Measurements from ENCODE around the gene LCN15.

DNA sequence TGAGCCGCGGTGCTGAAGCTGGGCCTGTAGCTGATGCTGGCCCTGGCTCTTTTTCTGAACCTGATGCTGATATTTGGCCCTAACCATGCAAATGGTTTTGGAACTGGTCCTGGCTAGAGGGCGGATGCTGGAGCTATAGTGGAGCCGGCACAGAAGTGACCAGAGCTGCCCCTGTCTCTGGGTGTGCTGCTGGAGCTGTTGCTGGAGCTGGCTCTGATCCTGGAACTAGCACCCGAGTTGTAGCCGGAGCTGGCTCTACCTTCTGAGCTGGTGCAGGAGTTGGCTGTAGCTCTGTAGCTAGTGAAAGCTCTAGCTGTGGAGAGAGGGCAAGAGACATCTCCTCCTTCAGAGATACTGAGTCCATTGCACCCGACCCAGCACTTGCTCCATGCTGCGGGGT lies 34.4 kb downstream of the LCN15 start:
- TF ChIP-seq, protein P1, sequence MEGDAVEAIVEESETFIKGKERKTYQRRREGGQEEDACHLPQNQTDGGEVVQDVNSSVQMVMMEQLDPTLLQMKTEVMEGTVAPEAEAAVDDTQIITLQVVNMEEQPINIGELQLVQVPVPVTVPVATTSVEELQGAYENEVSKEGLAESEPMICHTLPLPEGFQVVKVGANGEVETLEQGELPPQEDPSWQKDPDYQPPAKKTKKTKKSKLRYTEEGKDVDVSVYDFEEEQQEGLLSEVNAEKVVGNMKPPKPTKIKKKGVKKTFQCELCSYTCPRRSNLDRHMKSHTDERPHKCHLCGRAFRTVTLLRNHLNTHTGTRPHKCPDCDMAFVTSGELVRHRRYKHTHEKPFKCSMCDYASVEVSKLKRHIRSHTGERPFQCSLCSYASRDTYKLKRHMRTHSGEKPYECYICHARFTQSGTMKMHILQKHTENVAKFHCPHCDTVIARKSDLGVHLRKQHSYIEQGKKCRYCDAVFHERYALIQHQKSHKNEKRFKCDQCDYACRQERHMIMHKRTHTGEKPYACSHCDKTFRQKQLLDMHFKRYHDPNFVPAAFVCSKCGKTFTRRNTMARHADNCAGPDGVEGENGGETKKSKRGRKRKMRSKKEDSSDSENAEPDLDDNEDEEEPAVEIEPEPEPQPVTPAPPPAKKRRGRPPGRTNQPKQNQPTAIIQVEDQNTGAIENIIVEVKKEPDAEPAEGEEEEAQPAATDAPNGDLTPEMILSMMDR (IDR thresholded peaks at IDR 0.05): no peak
- TF ChIP-seq POLR2A (IDR thresholded peaks at IDR 0.05): no peak

Data from heart left ventricle (tissue), 13 donors.